Amniotic stem cell (primary cell): Measurements from ENCODE around the gene NRG2.

Source experiments
- DNase-seq: peaks from one replicate; lab custom pipeline; 2025; lab: John Stamatoyannopoulos, UW

The NRG2 gene

DNA sequence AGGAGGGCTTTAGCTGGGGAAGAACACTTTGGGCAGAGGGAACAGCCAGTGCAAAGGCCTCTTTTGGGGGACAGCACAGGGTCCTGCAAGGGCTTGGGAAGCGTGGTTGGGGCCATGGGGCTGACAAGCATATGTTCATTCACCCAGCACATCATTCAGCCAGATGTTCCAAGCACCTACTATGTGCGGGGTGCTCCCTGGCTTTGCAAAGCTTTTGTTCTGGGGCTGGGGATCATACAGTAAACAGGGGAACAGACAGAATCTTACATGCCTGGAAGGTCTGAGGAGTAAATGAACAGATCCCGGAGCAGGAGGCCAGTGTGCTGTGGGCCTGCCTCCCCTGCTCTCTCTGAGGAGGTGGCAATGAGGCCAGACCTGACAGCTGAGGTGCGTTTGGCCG lies 230.8 kb downstream of the NRG2 start:
- no peak for DNase-seq

DNA sequence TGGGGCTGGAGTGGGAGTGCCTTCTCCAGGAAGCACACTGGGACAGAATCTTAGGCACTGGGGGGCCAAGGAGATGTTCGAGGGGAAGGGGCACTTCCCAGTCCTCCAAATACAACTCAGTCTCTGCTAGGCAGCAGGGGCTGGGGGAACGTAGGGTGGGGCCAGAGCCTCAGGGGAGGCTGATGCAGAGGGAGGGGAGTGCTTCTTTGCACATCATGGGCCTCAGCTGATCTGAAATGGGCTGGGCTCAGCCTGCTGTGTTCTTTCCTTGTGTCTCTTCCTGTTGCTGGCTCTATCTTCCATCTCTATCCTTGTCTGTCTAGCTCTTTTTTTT lies 231.9 kb downstream of the NRG2 start:
- DNase-seq, result no peak

DNA sequence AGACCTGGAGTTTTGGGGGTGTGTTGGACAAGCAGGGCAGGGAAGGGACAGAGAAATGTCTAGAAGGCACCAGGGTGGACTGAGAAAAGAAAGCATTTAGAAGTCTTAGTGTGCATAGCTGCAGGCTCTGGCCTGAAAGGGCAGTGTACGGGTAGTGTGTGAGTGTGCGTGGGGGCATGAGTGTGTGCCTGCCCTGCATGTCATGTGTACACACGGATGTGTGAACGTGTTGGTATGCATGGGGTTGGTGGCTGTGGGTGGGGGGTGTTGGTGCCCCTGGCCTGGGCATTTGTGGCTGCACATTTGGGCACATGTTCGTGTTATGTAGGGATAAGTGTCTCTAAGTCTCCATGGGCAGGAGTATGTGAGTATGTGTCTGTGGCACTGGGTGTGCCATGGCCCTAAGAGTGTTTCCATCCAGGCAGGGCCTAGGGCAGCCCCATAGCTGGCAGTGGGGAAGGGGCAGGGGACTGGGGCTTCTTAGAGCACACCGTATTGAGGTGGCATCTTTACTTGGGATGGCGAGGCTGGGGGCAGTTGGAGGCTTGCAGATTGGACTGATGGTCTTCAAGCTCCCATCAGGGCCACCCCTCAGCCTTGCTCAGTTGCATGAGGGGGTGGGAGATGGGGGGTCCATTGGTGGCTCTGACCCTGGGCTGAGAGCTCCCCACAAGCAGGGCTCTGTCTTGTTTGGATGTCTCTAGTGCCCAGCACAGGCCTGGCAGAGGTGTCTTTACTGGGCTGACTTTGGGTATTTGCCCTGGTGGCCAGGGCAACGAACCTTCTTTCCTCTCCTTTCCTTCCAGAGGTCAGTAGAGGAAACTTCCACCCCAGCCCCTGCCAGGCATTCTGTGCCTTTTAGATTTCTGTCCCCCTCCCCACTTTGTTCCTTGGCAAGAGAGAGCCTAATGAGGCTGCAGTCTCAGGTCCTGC lies 232.5 kb downstream of the NRG2 start:
- DNase-seq, result no peak

DNA sequence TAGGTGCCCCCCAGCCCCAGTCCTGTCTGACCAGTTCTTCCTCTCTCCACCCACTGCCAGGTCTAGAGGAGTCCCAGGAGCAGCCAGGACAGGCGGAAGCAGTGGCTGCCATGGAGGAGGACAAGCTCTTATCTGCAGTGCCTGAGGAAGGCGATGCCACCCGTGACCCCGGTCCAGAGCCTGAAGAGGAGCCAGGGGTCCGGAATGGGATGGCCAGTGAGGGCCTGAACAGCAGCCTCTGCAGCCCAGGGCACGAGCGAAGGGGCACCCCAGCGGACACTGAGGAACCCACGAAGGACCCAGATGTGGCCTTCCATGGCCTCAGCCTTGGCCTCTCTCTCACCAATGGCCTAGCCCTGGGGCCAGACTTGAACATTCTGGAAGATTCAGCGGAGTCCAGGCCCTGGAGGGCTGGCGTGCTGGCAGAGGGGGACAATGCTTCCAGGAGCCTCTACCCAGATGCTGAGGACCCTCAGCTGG lies 233.7 kb downstream of the NRG2 start:
- DNase-seq, result no peak

DNA sequence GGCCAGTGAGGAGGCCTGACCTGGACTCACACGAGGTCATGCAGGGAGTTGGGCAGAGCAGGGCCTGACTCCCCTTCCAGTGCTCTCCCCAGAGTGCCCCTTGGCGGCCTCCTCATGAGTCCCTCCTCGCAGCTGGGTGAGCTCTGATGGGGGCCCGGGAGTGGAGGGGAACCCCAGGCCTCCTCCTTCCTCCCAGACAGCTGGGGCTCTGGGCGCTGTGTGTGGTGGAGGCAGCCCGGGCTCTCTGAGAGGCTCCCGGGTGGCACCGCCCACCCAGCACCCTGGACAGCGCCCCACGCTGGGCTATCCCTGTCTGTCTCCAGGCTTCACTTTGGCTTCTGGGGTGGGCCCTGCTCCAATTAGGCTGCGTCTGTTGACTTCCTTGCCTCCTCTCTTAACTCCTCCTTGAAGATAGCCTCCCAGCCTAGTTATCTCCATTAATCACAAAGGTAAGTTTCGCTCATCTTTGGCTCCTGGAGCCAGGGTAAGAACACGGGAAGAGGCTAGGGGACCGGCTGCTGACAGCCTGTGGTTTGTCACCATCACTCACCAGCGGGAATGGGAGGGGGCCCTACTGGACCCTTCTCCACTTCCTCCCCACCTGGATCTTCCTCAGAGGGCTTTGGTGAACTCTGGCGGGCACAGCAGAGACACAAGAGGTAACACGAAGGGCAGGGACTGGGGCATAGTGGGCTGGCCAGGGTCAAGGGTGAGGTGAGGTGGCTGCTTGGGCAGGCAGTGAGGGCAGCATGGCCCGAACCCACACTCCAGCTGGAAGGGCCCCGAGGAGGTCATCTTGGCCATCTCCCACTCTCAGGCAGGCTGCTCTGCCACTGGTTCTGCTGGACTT lies 234.4 kb downstream of the NRG2 start:
- DNase-seq, result no peak

DNA sequence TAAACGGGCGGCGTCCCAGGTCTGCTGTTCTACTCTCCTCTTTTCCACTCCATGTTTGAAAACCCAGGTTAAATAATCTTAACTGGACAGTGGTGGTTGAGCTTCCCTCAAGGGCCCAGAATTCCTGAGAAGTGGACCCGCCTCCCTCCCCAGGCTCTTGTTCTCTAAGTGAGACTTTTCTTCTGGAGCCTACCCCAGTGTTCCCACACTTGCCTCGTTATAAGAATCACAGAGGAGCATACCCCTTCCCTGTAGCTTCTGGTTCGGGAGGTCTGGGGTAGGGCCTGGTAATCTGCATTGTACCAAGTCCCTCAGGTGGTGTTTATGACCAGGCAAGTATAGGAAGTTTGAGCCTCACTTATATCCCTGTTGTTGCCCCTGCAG lies 235.5 kb downstream of the NRG2 start:
- no peak for DNase-seq

DNA sequence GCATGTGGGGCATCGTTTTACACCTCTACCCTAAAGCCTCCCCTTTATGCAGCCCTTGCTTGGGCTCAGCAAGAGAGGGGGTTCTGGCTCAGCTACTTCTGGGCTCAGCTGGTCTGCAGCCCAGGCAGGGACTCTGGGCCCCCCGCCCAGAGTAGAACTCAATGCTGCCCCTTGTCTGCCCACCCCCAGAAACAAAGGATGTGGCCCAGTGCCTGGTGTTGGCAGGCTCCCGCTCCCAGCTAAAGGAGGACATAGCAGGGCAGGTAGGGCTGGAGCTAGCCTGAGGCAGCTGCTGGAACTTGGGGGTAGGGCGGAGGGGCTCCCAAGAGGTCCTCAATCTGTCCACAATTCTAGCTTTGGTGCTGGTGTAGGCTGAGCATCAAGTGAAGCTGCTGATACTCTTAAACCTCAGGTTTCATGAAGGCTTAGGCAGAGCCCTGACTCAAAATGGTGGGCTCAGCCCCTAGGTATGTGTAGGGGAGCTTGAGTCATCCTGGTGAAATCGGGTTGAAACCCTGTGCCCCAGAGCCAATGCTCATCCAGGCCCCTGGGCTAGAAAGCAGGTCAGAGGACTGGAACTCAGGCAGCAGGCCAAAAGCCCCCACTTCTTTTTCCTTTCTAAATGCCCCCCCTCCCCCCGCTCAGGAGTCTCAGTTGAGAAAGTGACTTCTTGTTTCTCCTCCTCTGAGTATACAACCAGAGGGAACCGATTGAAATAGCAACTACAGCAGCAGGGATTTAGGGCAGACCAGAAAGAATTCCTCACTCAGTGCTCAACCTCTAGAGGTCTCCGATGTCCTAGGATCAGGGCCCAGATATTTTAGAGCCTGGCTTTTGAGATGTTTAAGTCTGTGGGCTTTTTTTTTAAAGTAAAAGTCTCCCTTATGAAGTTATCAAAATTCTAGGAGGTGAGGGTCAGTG lies 236.1 kb downstream of the NRG2 start:
- DNase-seq, result no peak

DNA sequence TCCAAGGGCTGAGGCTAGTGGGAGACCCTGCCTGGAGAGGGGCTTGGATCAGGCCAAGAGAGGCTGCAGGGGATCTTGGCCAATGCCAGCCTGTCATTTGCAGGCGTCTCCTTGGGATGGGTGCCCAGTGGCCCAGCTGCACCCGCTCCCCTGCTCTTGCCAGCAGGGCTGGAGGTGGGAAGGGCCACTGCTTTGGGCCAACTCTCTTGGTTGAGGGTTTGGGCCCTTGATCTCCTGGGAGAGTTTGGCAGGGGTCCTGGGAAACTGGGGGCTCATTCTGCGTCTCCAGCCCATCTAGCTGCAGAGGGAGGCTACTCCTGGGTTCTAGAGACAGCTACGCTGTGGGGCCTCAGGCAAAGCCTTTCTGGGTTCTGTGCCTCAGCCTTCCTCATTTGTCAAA lies 237.0 kb downstream of the NRG2 start:
- DNase-seq, result no peak

DNA sequence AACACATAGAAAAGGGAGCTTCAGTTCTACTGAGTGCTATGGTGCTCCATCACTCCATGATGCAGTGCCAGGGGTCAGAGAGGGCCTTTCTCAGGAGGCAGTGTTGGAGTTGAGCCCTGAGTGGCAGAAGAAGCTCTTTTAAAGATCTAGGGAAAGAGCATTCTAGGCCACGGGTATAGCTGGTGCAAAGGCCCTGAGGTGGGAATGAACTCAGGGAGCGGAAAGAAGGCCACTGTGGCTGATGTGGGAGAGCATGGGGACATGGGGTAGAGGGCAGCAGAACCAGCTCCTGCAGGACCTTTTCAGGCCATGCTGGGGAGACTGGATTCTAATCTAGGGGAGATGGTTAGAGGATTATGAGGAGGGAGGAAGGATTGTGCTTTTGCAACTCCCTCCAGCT lies 237.6 kb downstream of the NRG2 start:
- DNase-seq, result no peak

DNA sequence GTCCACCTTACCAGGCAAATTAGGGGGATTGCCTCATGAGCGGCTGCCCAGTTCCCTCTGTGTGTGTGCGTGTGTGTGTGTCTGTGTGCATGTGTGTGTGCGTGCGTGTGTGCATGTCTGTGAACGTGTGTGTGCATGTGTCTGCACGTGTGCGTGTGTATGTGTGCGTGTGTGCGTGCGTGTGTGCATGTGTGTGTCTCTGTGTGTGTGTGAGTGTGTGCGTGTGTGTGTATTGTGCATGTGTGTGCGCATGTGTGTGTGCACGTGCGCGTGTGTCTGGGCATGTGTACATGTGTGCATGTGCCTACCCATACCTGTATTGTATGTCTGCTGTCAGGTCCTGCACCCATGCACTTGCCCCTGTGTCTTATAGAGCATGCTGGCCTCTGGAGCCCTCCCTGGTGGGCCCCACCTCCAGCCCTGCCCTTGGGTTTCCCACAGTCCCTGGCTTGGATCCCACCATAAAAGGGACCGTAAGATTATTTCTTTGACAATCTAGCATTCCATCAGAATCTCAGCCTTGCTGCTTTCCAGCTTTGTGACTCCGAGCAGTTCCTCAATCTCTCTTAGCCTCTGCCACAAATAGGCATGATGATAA lies 238.2 kb downstream of the NRG2 start:
- DNase-seq, result no peak

DNA sequence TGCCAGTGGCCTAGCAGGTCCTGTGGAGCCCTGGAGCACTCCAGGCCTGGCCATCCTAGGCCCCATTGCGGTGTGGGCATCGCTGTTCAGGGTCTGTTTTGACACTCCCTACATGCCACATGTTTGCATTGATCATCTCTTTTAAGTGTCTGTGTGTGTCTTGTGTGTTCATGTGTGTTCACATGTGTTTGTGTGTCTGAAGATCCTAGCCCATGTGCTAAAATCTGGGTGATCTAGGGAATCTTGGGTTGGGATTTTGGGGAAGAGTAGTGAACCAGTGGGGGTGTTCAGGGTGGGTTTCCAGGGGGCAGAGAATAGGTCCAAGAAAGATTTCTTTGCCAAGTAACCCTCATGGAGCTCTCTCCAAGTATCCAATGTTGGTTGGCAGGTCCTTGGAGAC lies 239.1 kb downstream of the NRG2 start:
- no peak for DNase-seq

DNA sequence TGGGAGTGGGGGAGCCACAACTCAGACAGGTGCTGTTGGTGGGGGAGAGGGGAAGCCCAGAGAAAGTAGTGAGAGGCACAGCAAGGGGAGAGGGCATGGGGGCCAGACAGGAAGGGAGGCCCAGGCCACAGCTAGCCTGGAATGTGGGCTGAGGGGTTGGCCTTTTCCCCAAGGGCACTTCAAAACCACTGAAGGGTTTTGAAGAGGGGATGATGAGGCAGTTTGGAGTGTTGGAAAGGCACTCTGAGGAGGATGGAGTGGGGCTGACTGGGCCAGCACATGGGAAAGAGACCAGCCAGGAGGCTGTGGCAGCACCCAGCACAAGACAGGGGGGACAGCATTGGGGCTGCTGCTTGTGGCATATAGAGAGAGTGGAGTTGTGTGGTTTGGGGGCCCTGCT lies 243.7 kb downstream of the NRG2 start:
- DNase-seq, result no peak

DNA sequence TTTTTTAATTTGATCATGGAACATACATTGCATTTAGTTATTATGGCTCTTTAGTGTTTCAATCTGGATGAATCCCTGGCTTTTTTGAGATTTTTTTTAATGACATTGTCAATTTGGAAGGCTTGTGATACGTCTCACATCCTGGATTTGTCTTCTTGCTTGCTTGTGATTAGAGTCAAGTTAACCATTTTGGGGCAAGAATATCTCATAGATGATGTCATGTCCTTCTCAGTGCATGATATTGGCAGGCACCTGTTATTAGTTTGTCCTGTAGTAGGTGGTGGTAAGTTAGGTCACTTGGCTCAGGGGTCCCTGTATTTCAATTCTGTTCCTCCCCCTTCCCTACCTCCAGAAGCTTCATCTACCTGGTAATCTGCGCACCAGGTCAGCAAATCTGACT lies 244.2 kb downstream of the NRG2 start:
- no peak for DNase-seq

DNA sequence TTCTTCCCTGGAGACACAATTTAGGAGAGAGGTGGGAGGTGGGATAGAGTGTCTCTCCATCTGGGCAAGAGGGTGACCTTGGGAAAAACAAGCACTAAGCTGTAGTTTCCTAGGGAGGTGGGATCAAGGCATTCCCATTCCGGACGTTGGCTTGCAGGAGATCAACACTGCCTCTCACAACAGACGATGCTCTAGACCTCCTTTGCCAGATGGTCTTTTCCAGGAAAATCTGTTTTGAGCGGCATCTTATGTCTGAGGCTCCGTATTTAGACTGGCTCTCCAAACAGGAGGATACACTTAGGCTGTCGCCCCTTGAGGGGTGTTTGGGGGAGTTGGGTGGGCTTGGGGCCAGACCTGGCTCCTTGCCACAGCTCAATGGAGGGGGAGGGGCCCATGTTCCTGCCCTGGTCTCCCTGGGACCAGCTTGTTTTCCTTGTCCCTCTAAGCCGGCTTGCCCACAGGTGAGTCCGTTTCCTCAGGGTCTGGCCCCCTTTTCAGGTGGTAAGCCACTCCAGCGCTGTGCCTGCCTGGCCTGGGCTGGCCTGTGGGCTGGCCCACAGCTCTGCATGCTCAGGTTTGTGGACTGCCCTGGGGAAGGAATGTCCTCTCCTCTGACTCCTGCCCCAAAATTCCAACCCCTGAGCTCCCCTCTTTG lies 245.1 kb downstream of the NRG2 start:
- no peak for DNase-seq

DNA sequence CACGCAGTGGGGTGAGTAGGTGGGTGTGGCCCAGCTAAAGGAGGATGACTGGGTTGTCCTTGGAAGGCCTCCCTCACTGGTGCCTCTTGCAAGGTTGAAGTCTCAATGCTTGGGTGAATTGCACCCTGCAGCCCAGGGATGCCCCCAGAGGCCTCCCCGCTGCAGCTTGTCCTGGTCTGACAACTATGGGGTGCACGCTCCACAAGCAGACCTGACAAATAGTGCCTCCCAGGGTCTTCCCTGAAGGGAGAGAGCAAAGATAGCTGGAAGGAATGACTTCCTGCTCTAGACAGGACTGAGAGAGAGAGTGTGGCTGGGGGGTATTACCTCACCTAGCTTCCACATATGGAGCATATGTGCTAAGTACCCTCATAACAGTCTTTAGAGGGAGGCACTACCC lies 245.8 kb downstream of the NRG2 start:
- DNase-seq, result no peak
